ENCODE data around the gene SRRM5. TPM values are rescaled to one million over a fixed set of nuclear protein-coding genes. Genes with fewer than 3 reads are reported as not detected.

Gene SRRM5
- total RNA-seq, 2 donors from 2014 or later, result 0.28 to 0.59 TPM

DNA sequence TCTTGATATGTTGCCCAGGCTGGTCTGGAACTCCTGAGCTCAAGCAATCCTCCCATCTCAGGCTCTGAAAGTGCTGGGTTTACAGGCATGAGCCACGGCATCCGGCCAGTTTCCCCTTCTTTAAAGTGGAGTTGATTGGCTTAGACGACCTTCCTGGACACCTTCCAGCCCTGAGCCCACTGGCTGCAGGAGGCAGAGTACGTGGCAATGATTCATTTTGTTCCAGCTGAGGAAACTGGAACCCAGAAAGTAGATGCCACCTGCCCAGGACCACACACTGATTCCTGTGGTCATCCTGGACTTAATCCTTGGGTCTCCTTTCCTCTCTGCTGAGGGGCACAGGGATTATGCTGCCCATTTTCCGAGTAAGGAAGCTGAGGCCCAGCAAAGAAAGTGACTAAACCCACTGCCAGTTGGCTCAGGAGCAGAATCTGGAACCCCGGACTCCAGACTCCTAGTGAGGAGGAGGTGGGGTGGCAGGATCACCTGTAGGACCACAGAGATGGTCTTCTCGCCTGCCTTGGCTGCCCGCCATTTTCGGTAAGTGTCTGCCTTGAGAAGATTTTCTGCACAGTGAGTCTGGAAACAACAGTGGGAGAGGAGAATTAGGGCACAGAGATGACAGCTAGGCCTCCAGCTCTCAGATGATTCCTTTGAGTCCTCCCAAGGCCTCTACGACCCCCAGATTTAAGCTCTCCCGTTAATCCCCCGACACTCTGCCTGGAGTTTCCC is 37.3 kb upstream of the SRRM5 start:
- no peak for DNase-seq (ENCODE audit: low spot score)
- intact Hi-C loops (cut with DNase I), result loop anchor here (1.0 to 5.0 kb wide), 2 partner anchors 22 to 37 kb away; partner anchors contain the start of genes IRGQ and ZNF576
- Histone ChIP-seq H3K4me3 (peak overlapping the region; percentile 65 to 71), H3K27ac (peak overlapping the region; percentile 75 to 77), H3K9me3 (no peaks in the 10 kb centered on the region), H3K27me3 (replicated peaks; ENCODE audit: insufficient read depth) (no peaks in the 10 kb centered on the region), H3K36me3 (no peaks in the 10 kb centered on the region), H3K4me1 (replicated peaks) (no peaks in the 10 kb centered on the region)
- WGBS, result 22% methylated on average over 12 of the region's 12 CpGs
- no peak for TF ChIP-seq CTCF (IDR thresholded peaks at IDR 0.05)
- TF ChIP-seq POLR2AphosphoS5 (IDR thresholded peaks at IDR 0.05), result no peak
- no peak for TF ChIP-seq POLR2A (IDR thresholded peaks at IDR 0.05)

DNA sequence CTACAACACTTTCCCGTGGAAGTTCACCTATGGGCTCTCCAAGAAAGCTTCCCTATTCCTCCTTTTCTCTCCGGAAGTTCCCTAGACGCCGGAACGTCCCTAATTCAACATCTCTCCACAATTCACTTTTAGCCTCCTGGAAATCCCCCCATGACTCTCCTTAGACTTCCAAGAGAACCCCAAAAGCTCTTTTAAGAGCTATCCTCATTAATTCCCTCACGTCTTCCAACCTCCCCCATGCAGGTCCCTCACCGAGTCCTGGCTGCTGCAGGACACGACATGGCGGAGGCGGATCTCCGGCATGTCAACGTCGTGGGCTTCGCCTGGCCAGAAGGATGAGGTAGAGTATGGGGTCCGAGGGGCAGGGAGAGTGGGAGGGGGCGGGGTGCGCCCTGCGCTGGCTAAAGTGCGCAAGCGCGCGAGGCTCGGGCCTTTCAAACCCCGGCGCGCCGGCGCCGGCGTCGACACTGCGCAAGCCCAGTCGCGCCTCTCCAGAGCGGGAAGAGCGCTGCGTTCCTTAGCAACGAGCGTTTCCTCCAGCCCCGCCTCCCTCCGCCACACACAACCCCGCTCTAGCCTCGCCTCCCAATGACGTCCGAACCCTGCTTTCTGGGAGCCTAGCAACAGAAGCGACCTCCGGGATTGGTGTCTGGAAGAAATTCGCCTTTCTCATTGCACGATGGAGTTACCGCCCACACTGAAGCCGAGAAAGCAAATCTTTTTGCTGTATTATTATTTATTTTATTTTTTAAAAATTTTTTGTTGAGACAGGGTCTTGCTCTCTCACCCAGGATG is 36.5 kb upstream of the SRRM5 start, which contains the start of the genes PINLYP and XRCC1:
Gene PINLYP, plus strand, starts transcription at position 646 of the 795 bp plus-strand sequence. CDS start 1,391 bp downstream, outside the sequence.
Gene XRCC1, minus strand, starts transcription at position 372 of the 795 bp plus-strand sequence. Its CDS starts 69 bp downstream, at position 303.
- peak within 1 kb of the TSS; percentile 75 to 77 for H3K27ac ChIP-seq
- intact Hi-C loops (cut with DNase I), result loop anchor here (1.0 to 5.0 kb wide), 2 partner anchors 21 to 38 kb away; partner anchors contain the start of genes IRGQ and ZNF576
- no peaks in the 10 kb centered on the region for H3K9me3 ChIP-seq
- peak within 1 kb of the TSS; percentile 65 to 71 for H3K4me3 ChIP-seq
- TF ChIP-seq CTCF (IDR thresholded peaks at IDR 0.05) (no peak), POLR2AphosphoS5 (IDR thresholded peaks at IDR 0.05) (peak; percentile 94), POLR2A (IDR thresholded peaks at IDR 0.05) (peak; percentile 63)
- peak; percentile 97 for DNase-seq (ENCODE audit: low spot score)
- H3K4me1 ChIP-seq (replicated peaks), result no peaks in the 10 kb centered on the region
- no peaks in the 10 kb centered on the region for H3K27me3 ChIP-seq (replicated peaks; ENCODE audit: insufficient read depth)
- no peaks in the 10 kb centered on the region for H3K36me3 ChIP-seq
- WGBS, result under 1% methylated on average over 50 of the region's 51 CpGs

GRCh38 chr19:43575955-43576878 is 35.7 kb upstream of the SRRM5 start:
- 64% methylated on average over 37 of the region's 37 CpGs for WGBS
- TF ChIP-seq POLR2A (IDR thresholded peaks at IDR 0.05) (no peak), CTCF (IDR thresholded peaks at IDR 0.05) (no peak), POLR2AphosphoS5 (IDR thresholded peaks at IDR 0.05) (no peak)
- Histone ChIP-seq H3K9me3 (no peaks in the 10 kb centered on the region), H3K36me3 (no peaks in the 10 kb centered on the region), H3K4me3 (peak overlapping the region; percentile 65 to 71), H3K27me3 (replicated peaks; ENCODE audit: insufficient read depth) (no peaks in the 10 kb centered on the region), H3K4me1 (replicated peaks) (no peaks in the 10 kb centered on the region), H3K27ac (peak overlapping the region; percentile 55 to 60)
- intact Hi-C loops (cut with DNase I), result loop anchor here (1.0 to 5.0 kb wide), 2 partner anchors 20 to 39 kb away; partner anchors contain the start of genes IRGQ and ZNF576
- no peak for DNase-seq (ENCODE audit: low spot score)

DNA sequence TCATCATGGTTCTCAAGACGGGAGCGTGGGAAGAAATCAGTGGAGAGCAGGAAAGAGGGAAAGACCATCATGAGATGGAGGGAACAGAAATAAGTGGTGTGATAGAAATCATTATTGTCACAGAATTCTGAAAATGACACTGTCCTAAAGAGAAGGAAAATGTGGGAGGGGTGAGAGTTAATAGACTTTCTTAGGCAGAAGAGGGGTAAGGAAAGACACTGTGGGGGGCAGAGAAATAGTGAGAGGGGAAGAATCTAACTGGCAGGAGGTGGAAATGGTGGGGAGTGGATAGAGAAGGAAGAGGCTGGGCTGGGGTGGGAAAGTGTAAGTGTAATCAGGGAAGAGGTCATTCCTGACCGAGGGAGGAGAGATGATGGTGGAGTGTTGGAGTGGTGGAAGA is 33.1 kb upstream of the SRRM5 start:
- H3K4me1 ChIP-seq (replicated peaks), result no peaks in the 10 kb centered on the region
- H3K4me3 ChIP-seq, result no peak overlapping the region
- H3K27ac ChIP-seq, result no peak overlapping the region
- TF ChIP-seq CTCF (IDR thresholded peaks at IDR 0.05), result no peak
- TF ChIP-seq POLR2AphosphoS5 (IDR thresholded peaks at IDR 0.05), result no peak
- no peak for TF ChIP-seq POLR2A (IDR thresholded peaks at IDR 0.05)
- DNase-seq (ENCODE audit: low spot score), result no peak
- no peaks in the 10 kb centered on the region for H3K27me3 ChIP-seq (replicated peaks; ENCODE audit: insufficient read depth)
- no peaks in the 10 kb centered on the region for H3K36me3 ChIP-seq
- WGBS, result 90% methylated on average over 3 of the region's 3 CpGs
- intact Hi-C loops (cut with DNase I), result loop anchor here (5.0 kb wide), 1 partner anchor 41 kb away; no protein-coding TSS in a partner anchor
- H3K9me3 ChIP-seq, result no peaks in the 10 kb centered on the region
